Common myeloid progenitor, CD34-positive (primary cell): Measurements from ENCODE around the gene DCTN2.

Experiments used
- CTCF ChIA-PET: fragments of 350-600 bp; sonication (Branson Sonifier 250); formaldehyde crosslinking; loops from one replicate; lab custom pipeline; 2021; ENCODE audit warnings: antibody characterized with exemption; lab: Charles Lee
- POLR2A ChIA-PET: fragments of 350-600 bp; sonication (Branson Sonifier 250); formaldehyde crosslinking; loops from one replicate; lab custom pipeline; 2021; ENCODE audit warnings: antibody characterized with exemption; lab: Charles Lee
- DNase-seq, 3 donors: peaks; one replicate each; pipeline versions ENCODE4 v3.0.0 to v3.0.0-alpha.2; 2013
- H3K27ac ChIP-seq, 2 experiments: 1 replicate in 1 of 2; 2 replicates in 1 of 2; pipeline ENCODE4 v1.7.0; 2013; ENCODE audit warnings: inconsistent platforms in 2 of 2, low read length in 2 of 2, mild to moderate bottlenecking in 2 of 2, low read depth in 1 of 2, moderate library complexity in 1 of 2; ENCODE audit not compliant: severe bottlenecking in 2 of 2, insufficient read depth in 1 of 2, poor library complexity in 1 of 2
- H3K27me3 ChIP-seq, 5 experiments: replicated peaks in 2 of 5; 1 replicate in 3 of 5; 2 replicates in 2 of 5; pipeline versions ENCODE4 v1.6.1 to v1.7.0; 2013; ENCODE audit warnings: low read length in 4 of 5, mild to moderate bottlenecking in 2 of 5, moderate library complexity in 2 of 5, inconsistent platforms in 1 of 5; ENCODE audit not compliant: insufficient read depth in 5 of 5, control insufficient read depth in 4 of 5
- H3K36me3 ChIP-seq, 4 experiments: 1 replicate in 2 of 4; 2 replicates in 2 of 4; pipeline versions ENCODE4 v1.6.1 to v1.7.0; 2013; ENCODE audit warnings: low read length in 3 of 4, control low read depth in 1 of 4, mild to moderate bottlenecking in 1 of 4; ENCODE audit not compliant: control insufficient read depth in 4 of 4, insufficient read depth in 4 of 4
- H3K4me1 ChIP-seq, 4 experiments: 1 replicate in 3 of 4; 2 replicates in 1 of 4; pipeline versions ENCODE4 v1.6.1 to v1.7.1; 2013; ENCODE audit warnings: low read length in 3 of 4, mild to moderate bottlenecking in 3 of 4, control low read depth in 1 of 4, inconsistent platforms in 1 of 4, moderate library complexity in 1 of 4; ENCODE audit not compliant: control insufficient read depth in 4 of 4, insufficient read depth in 4 of 4; ENCODE audit errors: control extremely low read depth in 1 of 4
- H3K4me3 ChIP-seq, 7 experiments: 1 replicate in 4 of 7; 2 replicates in 3 of 7; pipeline versions ENCODE4 v1.5.1 to v1.7.0; 2013; ENCODE audit warnings: mild to moderate bottlenecking in 7 of 7, low read length in 6 of 7, moderate library complexity in 6 of 7, inconsistent platforms in 2 of 7, low read depth in 2 of 7, control low read depth in 1 of 7; ENCODE audit not compliant: insufficient read depth in 4 of 7, control insufficient read depth in 1 of 7; ENCODE audit errors: extremely low read depth in 1 of 7
- H3K9me3 ChIP-seq, 5 experiments: 1 replicate in 4 of 5; 2 replicates in 1 of 5; pipeline versions ENCODE4 v1.6.1 to v1.7.1; 2013; ENCODE audit warnings: low read length in 4 of 5, mild to moderate bottlenecking in 2 of 5, inconsistent platforms in 1 of 5, low read depth in 1 of 5, moderate library complexity in 1 of 5; ENCODE audit not compliant: control insufficient read depth in 4 of 5, insufficient read depth in 2 of 5; ENCODE audit errors: control extremely low read depth in 1 of 5
- WGBS: methylation state at CpG from one replicate; pipeline ENCODE4 v1.1.5; 2013; ENCODE audit not compliant: insufficient coverage; 5-methylcytosine and 5-hydroxymethylcytosine counted together

The DCTN2 gene

DNA sequence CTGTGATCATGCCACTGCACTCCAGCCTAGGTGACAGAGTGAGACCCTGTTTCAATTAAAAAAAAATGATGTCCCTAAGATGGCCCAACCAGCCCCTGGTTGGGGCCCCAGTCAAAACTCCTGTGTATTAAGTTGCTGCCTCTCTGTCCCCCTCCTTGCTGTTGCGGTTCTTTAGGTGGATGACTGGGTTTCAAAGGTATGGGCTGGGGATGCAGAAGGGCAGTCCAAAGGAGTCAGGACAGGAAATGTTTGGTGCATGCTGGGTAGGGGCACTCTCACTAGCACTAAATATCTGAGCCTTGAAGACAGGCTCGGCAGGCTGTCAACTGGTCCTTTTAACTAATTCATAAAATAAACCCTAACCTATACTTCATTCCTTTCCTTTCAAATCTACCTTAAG is 32.0 kb upstream of the DCTN2 start:
- Histone ChIP-seq H3K36me3 (peaks cover 0 to 18% (median 7%) of the 10 kb centered on the region in 4 experiments), H3K4me3 (no peak overlapping the region), H3K4me1 (no peaks in the 10 kb centered on the region), H3K27ac (no peak overlapping the region), H3K9me3 (no peaks in the 10 kb centered on the region), H3K27me3 (peaks cover 0 to 17% (median 0%) of the 10 kb centered on the region in 5 experiments)
- 89% methylated on average over 2 of the region's 2 CpGs for WGBS
- CTCF ChIA-PET: interaction anchor here (1.0 to 7.7 kb wide), 2 partner anchors 13 to 44 kb away, joined by 4 to 121 read pairs; no protein-coding TSS in a partner anchor
- POLR2A ChIA-PET: no interaction called here
- DNase-seq: no peak

DNA sequence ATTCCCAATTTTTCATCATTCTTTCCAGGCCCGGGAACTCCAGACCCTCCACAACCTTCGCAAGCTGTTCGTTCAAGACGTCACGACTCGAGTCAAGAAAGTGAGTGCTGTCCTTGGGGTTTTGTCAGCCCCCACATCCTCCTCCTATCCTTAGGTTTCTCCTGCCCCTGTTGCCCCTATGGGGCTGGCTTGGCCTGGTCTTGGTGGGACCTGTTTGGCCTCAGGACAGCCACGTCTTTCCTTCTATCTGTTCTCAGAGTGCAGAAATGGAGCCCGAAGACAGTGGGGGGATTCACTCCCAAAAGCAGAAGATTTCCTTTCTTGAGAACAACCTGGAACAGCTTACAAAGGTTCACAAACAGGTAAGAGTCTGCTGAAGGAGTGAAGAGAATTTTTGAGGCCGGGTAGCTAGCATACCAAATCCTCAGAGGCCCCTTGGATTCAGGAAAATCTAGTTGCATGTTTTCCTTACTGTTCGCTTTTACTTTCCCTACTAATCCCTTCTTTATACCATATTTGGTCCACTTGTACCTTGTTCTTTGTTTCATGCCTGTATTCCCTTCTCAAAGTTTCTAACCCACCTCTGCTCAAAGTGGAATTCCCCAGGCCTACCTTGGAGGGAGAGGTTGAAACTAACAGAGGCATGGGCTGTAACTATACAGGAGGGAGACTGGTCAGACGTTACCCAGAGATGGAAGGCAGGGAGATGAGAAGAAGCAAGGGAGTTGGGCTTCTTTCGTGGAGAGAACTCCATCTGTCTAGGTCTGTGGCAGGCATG is 31.2 kb upstream of the DCTN2 start:
- H3K36me3 ChIP-seq: peaks cover 0 to 18% (median 7%) of the 10 kb centered on the region in 4 experiments
- ChIA-PET CTCF (interaction anchor here (1.0 kb wide), 1 partner anchor 43 kb away, joined by 3 read pairs; no protein-coding TSS in a partner anchor), POLR2A (interaction anchor here (0.6 kb wide), 1 partner anchor 25 kb away, joined by 6 read pairs; no protein-coding TSS in a partner anchor)

DNA sequence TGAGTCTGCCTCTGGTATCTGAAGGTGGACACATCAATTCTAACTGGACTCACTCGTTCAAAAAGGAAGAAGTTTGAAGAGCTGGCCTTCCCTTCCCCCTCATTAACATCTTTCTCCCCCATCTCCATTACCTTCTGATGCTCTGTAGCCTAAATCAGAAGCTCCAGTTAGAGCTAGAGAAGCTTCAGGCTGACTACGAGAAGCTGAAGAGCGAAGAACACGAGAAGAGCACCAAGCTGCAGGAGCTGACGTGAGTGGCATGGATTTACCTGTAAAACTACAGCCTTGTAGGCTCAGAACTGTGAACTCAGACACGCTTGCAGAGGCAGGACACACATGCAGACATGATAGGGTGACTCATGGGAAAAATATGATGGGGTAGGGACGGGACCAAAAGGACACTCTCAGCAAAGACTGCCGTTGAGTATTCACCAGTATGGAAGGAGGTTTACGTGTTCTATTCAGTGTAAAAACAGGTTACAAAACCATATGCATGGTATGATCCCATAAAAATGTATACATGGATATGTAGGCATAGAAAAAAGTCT is 29.7 kb upstream of the DCTN2 start:
- Histone ChIP-seq H3K36me3 (peaks cover 0 to 26% (median 7%) of the 10 kb centered on the region in 4 experiments), H3K4me3 (no peak overlapping the region), H3K4me1 (no peaks in the 10 kb centered on the region), H3K9me3 (no peaks in the 10 kb centered on the region), H3K27ac (no peak overlapping the region), H3K27me3 (peaks cover 0 to 11% (median 0%) of the 10 kb centered on the region in 5 experiments)
- 98% methylated on average over 7 of the region's 9 CpGs for WGBS
- DNase-seq: no peak
- ChIA-PET CTCF (interaction anchor here (1.1 to 2.5 kb wide), 6 partner anchors 9 to 118 kb away, joined by 4 to 12 read pairs (median 4); no protein-coding TSS in a partner anchor), POLR2A (interaction anchor here (0.6 kb wide), 1 partner anchor 172 kb away, joined by 3 read pairs; no protein-coding TSS in a partner anchor)

More for the DNA sequence above, 31.2 kb upstream of the DCTN2 start:
- H3K4me3 ChIP-seq: no peak overlapping the region
- peaks cover 0 to 13% (median 0%) of the 10 kb centered on the region in 5 experiments for H3K27me3 ChIP-seq
- H3K9me3 ChIP-seq: no peaks in the 10 kb centered on the region
- 95% methylated on average over 10 of the region's 12 CpGs for WGBS
- no peak for DNase-seq
- H3K27ac ChIP-seq: no peak overlapping the region
- H3K4me1 ChIP-seq: no peaks in the 10 kb centered on the region

DNA sequence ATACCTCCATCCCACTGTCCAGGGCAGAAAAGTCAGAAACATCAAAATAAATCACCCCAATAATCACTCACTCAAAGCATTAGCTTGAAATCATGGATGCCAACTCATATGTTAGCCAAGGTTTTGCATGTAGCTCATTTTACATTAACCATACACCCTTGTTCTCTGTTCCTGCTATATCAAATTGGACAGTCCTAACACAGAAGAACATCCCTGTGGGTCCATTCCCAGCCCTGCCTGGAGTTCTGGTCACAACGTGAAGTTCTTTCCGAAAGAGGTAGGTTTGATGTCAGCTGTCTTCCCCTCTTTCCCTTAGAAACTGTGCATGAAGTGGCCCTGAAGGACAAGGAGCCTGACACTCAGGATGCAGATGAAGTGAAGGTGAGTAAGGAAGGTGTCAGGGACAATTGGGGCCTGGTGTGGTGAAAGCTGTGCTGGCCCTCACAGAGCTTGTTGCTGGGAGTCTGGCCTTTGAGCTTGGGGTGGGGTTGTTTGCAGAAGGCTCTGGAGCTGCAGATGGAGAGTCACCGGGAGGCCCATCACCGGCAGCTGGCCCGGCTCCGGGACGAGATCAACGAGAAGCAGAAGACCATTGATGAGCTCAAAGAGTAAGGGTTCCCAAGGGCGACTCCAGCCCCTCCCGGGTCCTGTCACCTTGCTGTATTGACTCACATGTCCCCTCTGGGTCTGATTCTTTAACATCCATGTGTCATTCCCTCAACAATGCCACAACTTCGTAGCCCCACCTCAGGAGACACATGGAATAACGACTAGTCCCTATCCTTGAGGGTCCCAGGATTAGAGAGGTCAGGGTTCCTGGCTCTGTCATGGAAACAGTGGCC is 29.0 kb upstream of the DCTN2 start:
- Histone ChIP-seq H3K36me3 (peaks cover 0 to 24% (median 7%) of the 10 kb centered on the region in 4 experiments), H3K4me1 (no peaks in the 10 kb centered on the region), H3K27ac (no peak overlapping the region), H3K9me3 (no peaks in the 10 kb centered on the region), H3K27me3 (peaks cover 0 to 11% (median 0%) of the 10 kb centered on the region in 5 experiments), H3K4me3 (no peak overlapping the region)
- CTCF ChIA-PET: interaction anchor here (0.7 to 2.5 kb wide), 17 partner anchors 8 to 117 kb away, joined by 3 to 12 read pairs (median 4); no protein-coding TSS in a partner anchor
- WGBS: 93% methylated on average over 12 of the region's 12 CpGs
- POLR2A ChIA-PET: no interaction called here
- DNase-seq: no peak

DNA sequence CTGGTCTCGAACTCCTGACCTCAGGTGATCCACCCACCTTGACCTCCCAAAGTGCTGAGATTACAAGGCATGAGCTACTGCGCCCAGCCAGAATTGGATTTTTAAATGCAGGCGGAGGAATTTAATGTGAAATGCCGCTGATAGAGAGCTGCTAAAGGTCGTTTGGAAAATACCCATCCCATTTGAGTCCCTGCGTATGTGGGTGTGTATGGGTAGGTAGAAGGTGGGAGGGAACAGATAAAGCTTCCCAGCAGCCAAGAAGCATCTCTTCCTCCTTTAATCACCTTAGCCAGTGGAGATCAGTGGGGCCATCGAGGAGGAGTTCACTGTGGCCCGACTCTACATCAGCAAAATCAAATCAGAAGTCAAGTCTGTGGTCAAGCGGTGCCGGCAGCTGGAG is 27.8 kb upstream of the DCTN2 start:
- ChIA-PET POLR2A (no interaction called here), CTCF (interaction anchor here (1.1 to 2.5 kb wide), 11 partner anchors 9 to 85 kb away, joined by 3 to 12 read pairs (median 3); no protein-coding TSS in a partner anchor)
- WGBS: 91% methylated on average over 7 of the region's 10 CpGs
- DNase-seq: no peak
- Histone ChIP-seq H3K4me3 (no peak overlapping the region), H3K36me3 (peaks cover 0 to 20% (median 7%) of the 10 kb centered on the region in 4 experiments), H3K27ac (no peak overlapping the region), H3K9me3 (no peaks in the 10 kb centered on the region), H3K27me3 (peaks cover 0 to 11% (median 0%) of the 10 kb centered on the region in 5 experiments), H3K4me1 (no peaks in the 10 kb centered on the region)

DNA sequence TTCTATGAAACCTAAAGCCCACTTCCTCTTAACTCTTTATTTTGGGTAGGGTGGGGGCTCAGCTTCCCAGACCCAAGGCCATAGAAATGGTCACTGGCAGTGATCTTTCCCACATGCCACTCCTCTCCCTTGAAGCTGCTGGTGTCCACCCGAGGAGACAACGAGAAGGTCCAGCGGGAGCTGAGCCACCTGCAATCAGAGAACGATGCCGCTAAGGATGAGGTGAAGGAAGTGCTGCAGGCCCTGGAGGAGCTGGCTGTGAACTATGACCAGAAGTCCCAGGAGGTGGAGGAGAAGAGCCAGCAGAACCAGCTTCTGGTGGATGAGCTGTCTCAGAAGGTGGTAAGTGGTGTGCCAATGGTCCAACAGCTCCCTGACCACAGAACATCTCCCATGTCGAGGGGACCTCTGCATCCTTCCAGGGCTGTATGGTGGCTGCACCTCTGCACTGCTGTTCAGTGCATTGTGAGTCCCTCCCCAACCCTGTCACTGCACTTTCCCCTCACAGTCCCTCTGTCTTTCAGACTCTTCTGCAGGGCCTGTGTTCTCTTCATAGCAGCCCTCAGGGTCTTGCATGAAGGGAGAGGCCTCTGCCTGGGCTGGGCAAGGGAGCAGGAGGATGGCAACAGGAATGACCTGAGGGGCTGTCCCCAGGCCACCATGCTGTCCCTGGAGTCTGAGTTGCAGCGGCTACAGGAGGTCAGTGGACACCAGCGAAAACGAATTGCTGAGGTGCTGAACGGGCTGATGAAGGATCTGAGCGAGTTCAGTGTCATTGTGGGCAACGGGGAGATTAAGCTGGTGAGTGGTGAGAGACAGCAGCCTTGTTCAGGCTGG is 25.2 kb upstream of the DCTN2 start:
- DNase-seq: no peak
- Histone ChIP-seq H3K27me3 (peaks cover 0 to 8% (median 0%) of the 10 kb centered on the region in 5 experiments), H3K9me3 (no peaks in the 10 kb centered on the region), H3K27ac (no peak overlapping the region), H3K36me3 (peaks cover 0 to 22% (median 5%) of the 10 kb centered on the region in 4 experiments), H3K4me3 (no peak overlapping the region), H3K4me1 (no peaks in the 10 kb centered on the region)
- 100% methylated on average over 6 of the region's 12 CpGs for WGBS
- POLR2A ChIA-PET: no interaction called here
- CTCF ChIA-PET: interaction anchor here (1.0 to 2.3 kb wide), 8 partner anchors 9 to 114 kb away, joined by 3 to 11 read pairs (median 3); no protein-coding TSS in a partner anchor
